ENCODE measurements around the gene SORCS2.

DNA sequence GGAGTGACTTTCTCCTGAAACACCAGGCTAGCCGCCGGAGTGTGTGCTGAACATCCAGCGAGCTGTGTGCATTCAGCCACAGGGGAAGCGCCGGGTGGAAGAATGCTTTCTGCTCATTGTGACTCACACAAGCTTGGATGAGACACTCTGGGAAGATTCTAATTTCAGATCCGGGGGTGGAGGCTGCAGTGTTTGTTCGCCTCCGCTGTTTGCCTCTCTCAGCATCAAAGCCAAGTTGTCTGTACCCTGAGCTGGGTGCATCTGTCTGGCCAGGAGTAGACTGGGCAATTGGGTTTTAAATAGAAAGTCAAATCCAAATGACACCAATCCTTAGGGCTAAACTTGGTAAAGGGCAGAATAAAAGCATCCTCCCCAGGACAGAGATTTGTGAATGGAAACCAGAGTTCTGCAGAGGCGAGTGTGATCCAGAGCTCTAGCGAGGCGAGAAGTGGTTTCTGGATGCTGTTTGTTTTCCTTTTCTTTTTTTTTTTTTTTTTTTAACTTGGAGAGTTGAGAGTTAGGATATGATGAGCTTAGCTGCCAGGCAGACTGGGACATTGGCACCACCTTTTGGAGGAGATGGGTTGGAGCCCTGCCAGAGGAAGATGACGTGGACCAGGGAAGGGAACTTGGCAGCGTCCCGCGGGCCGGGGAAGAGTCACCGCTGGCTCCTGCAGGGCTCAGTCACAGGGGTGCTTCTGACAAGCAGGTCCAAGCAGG, 438.4 kb downstream of the SORCS2 start:
- TF ChIP-seq CTCF (IDR thresholded peaks at IDR 0.05): no peak
- no peak for TF ChIP-seq EZH2 (IDR thresholded peaks at IDR 0.05)
- no peak for TF ChIP-seq EZH2phosphoT487 (IDR thresholded peaks at IDR 0.05)

Data from neural progenitor cell (in vitro differentiated cells).